HepG2 (cell line): ENCODE data around the gene PCGF3. TPM values are rescaled to one million over a fixed set of nuclear protein-coding genes. Genes with fewer than 3 reads are reported as not detected.
"Not testable (repeated sequence)": the region's sequence is repeated elsewhere in the genome, so short reads cannot be mapped to it uniquely, and the experiment has no call there.

Source experiments
- ATAC-seq: fragments of 200-7000 bp; cut with Tn5 transposase; 3 replicates; pipeline ENCODE4 v1.9.1; 2020; ENCODE audit warnings: mild to moderate bottlenecking, moderate library complexity
- BruUV-seq: library from RNA; stranded (reverse); fragments of 400-500 nt; replicated peaks from 2 replicates; lab custom pipeline; 2021; lab: Mats Ljungman, UMichigan
- CTCF ChIA-PET: fragments of 300-600 bp; formaldehyde crosslinking; extraction: SDS; loops from one replicate; lab custom pipeline; 2021; ENCODE audit warnings: low total read pairs, inconsistent platforms, low intra/inter-chr PET ratio; lab: Yijun Ruan, JAX
- POLR2A ChIA-PET: fragments of 350-600 bp; sonication (Branson Sonifier 250); formaldehyde crosslinking; loops from one replicate; lab custom pipeline; 2020; ENCODE audit warnings: antibody characterized with exemption, inconsistent platforms; lab: Yijun Ruan, JAX
- DNase-seq: peaks from one replicate; pipeline ENCODE4 v3.0.0-alpha.2; 2015; ENCODE audit warnings: low spot score
- FAIRE-seq: peaks from 3 replicates; lab custom pipeline; 2011; peaks lifted over from hg19 to GRCh38; lab: Jason Lieb, UNC
- H2AFZ ChIP-seq: one replicate; pipeline ENCODE4 v1.6.1; 2011; ENCODE audit warnings: low read length, inconsistent platforms
- H3K27ac ChIP-seq: fragments of 300-600 bp; 3 replicates; pipeline ENCODE4 v1.8.0; 2011; ENCODE audit warnings: mixed run types, mild to moderate bottlenecking, mixed read lengths, low read length, inconsistent platforms; ENCODE audit not compliant: insufficient read depth; ENCODE audit errors: extremely low read length
- H3K27me3 ChIP-seq, 2 experiments: fragments of 200-600 bp in 1 of 2; 2 replicates in 1 of 2; 3 replicates in 1 of 2; pipeline versions ENCODE4 v1.6.0 to v1.8.0; 2011; ENCODE audit warnings: low read length in 2 of 2, mild to moderate bottlenecking in 2 of 2, moderate library complexity in 2 of 2, inconsistent platforms in 1 of 2; ENCODE audit not compliant: insufficient read depth in 2 of 2, control insufficient read depth in 1 of 2
- H3K36me3 ChIP-seq, 2 experiments: fragments of 200-600 bp in 1 of 2; replicated peaks in 1 of 2; 2 replicates in 1 of 2; 3 replicates in 1 of 2; pipeline versions ENCODE4 v1.5.1 to v1.8.0; 2011; ENCODE audit warnings: low read length in 2 of 2, inconsistent platforms in 1 of 2; ENCODE audit not compliant: insufficient read depth in 2 of 2, control insufficient read depth in 1 of 2
- H3K4me1 ChIP-seq: 2 replicates; pipeline ENCODE4 v1.5.1; 2012; ENCODE audit warnings: low read length, inconsistent platforms; ENCODE audit not compliant: insufficient read depth
- H3K4me2 ChIP-seq: 2 replicates; pipeline ENCODE4 v1.6.0; 2011; ENCODE audit warnings: low read depth, low read length, inconsistent platforms
- H3K4me3 ChIP-seq, 3 experiments: fragments of 200-600 bp in 1 of 3; sonication (generic), shearing (Covaris generic) in 1 of 3; replicated peaks in 1 of 3; 2 replicates each; pipeline ENCODE4 v1.5.1; 2011 to 2016; ENCODE audit warnings: low read length in 3 of 3, inconsistent platforms in 2 of 3, low read depth in 2 of 3, mild to moderate bottlenecking in 2 of 3, control low read depth in 1 of 3, mixed read lengths in 1 of 3; ENCODE audit not compliant: insufficient read depth in 1 of 3
- H3K79me2 ChIP-seq: one replicate; pipeline ENCODE4 v1.6.1; 2011; ENCODE audit warnings: low read length, inconsistent platforms; ENCODE audit not compliant: insufficient read depth
- H3K9ac ChIP-seq: 2 replicates; pipeline ENCODE4 v1.6.0; 2011; ENCODE audit warnings: mild to moderate bottlenecking, low read depth, low read length, inconsistent platforms; ENCODE audit not compliant: insufficient read depth
- H3K9me3 ChIP-seq: 2 replicates; pipeline ENCODE4 v1.5.1; 2012; ENCODE audit warnings: mild to moderate bottlenecking, low read length
- H4K20me1 ChIP-seq: 2 replicates; pipeline ENCODE4 v1.6.0; 2011; ENCODE audit warnings: inconsistent platforms, mild to moderate bottlenecking, low read length, moderate library complexity; ENCODE audit not compliant: insufficient read depth
- CAMTA2 ChIP-seq: sonication (generic); formaldehyde crosslinking; IDR thresholded peaks from 2 replicates; pipeline ENCODE4 v1.4.0; 2020; ENCODE audit warnings: mild to moderate bottlenecking, missing genetic modification reagents, borderline replicate concordance
- EED ChIP-seq: sonication (generic); formaldehyde crosslinking; IDR thresholded peaks from 2 replicates; pipeline ENCODE4 v1.5.0; 2020; ENCODE audit warnings: mild to moderate bottlenecking, missing genetic modification reagents
- KLF11 ChIP-seq: IDR thresholded peaks from 2 replicates; pipeline ENCODE4 v1.6.1; 2016; ENCODE audit warnings: missing compliant biosample characterization
- MED8 ChIP-seq: sonication (generic); formaldehyde crosslinking; IDR thresholded peaks from 2 replicates; pipeline ENCODE4 v1.8.1; 2023; ENCODE audit warnings: mild to moderate bottlenecking, missing genetic modification reagents; ENCODE audit not compliant: insufficient replicate concordance
- NRL ChIP-seq: sonication (generic); formaldehyde crosslinking; IDR thresholded peaks from 2 replicates; pipeline ENCODE4 v1.5.0; 2020; ENCODE audit warnings: missing genetic modification reagents, mild to moderate bottlenecking, moderate library complexity, borderline replicate concordance
- RORA ChIP-seq: sonication (generic); formaldehyde crosslinking; IDR thresholded peaks from 2 replicates; pipeline ENCODE4 v1.5.0; 2020; ENCODE audit warnings: mild to moderate bottlenecking, missing genetic modification reagents, moderate library complexity
- TBX3 ChIP-seq: fragments of 450-650 bp; IDR thresholded peaks from 2 replicates; pipeline ENCODE4 v1.6.1; 2017; ENCODE audit warnings: antibody characterized with exemption, mild to moderate bottlenecking, inconsistent platforms, borderline replicate concordance
- TFDP1 ChIP-seq: IDR thresholded peaks from 2 replicates; pipeline ENCODE4 v1.6.1; 2016; ENCODE audit warnings: missing compliant biosample characterization, missing genetic modification reagents, borderline replicate concordance
- TRIM22 ChIP-seq: fragments of 450-650 bp; IDR thresholded peaks from 2 replicates; pipeline ENCODE4 v1.6.1; 2017
- UBTF ChIP-seq: sonication (generic); formaldehyde crosslinking; IDR thresholded peaks from 2 replicates; pipeline ENCODE4 v1.4.0; 2020; ENCODE audit warnings: mild to moderate bottlenecking, missing genetic modification reagents
- ZNF350 ChIP-seq: sonication (generic); formaldehyde crosslinking; IDR thresholded peaks from 2 replicates; pipeline ENCODE4 v1.4.0; 2020; ENCODE audit warnings: mild to moderate bottlenecking, low read depth, missing genetic modification reagents, borderline replicate concordance
- ZNF468 ChIP-seq: sonication (generic); formaldehyde crosslinking; IDR thresholded peaks from 2 replicates; pipeline ENCODE4 v1.8.0; 2022; ENCODE audit warnings: mild to moderate bottlenecking, moderate library complexity, missing genetic modification reagents
- WGBS: methylation state at CpG from one replicate; pipeline ENCODE4 v1.1.6; 2017; ENCODE audit warnings: low lambda C conversion rate; 5-methylcytosine and 5-hydroxymethylcytosine counted together
- in situ Hi-C: cut with HindIII; loops from 2 replicates; pipeline ENCODE4 v1.10.0; 2017; ENCODE audit warnings: low pct_unique_long_range_greater_than_20kb; ENCODE audit not compliant: extremely low pct_ligation_motif_present
- intact Hi-C: fragments of 100-400 bp; cut with micrococcal nuclease; formaldehyde crosslinking; loops from one replicate; pipeline ENCODE4 v1.10.0; 2022; ENCODE audit not compliant: unreplicated experiment
- polyA plus RNA-seq, 8 experiments: library from polyadenylated mRNA; depleted of rRNA in 3 of 8; stranded (reverse) in 7 of 8; unstranded in 1 of 8; fragments of >200 nt; fragmentation: Illumina TruSeq in 4 of 8; extraction: Trizol in 4 of 8; gene quantifications; 2 replicates each; pipeline versions ENCODE4 v1.2.1 to v1.2.3, GENCODE V29; 2011 to 2016; ENCODE audit warnings: low read depth in 4 of 8, missing spikeins in 1 of 8, mixed read lengths in 1 of 8; ENCODE audit not compliant: insufficient read depth in 1 of 8
- total RNA-seq, 5 experiments: library from RNA; depleted of rRNA; stranded (reverse); fragments of >200 nt; fragmentation: Illumina TruSeq; extraction: Trizol; gene quantifications; 2 replicates each; pipeline ENCODE4 v1.2.3, GENCODE V29; 2016; ENCODE audit warnings: low read depth in 1 of 5

The PCGF3 gene
- total and polyA plus RNA-seq, 2 of the 13 experiments (the other 11 are each of a cell fraction or from before 2014, with no cell fraction given) = 28.6 to 66.2 TPM

GRCh38 chr4:666822-667544, 38.6 kb upstream of the PCGF3 start (continued):
- no peak for TF ChIP-seq UBTF

GRCh38 chr4:667545-667925, 38.1 kb upstream of the PCGF3 start:
- in situ Hi-C loops (no loop called here), intact Hi-C loops (no loop called here)
- Histone ChIP-seq H3K27me3 (peaks cover 3 to 33% of the 10 kb centered on the region in 2 experiments; a peak in 4 of 5 replicates), H3K9me3 (no peaks in the 10 kb centered on the region), H2AFZ (no peak overlapping the region), H3K36me3 (peaks cover 3 to 12% of the 10 kb centered on the region in 2 experiments; a peak in 4 of 5 replicates), H4K20me1 (no peaks in the 10 kb centered on the region), H3K4me3 (no peak overlapping the region), H3K27ac (no peak overlapping the region), H3K4me2 (no peak overlapping the region), H3K4me1 (peaks cover 33% of the 10 kb centered on the region), H3K79me2 (no peaks in the 10 kb centered on the region), H3K9ac (no peak overlapping the region)
- DNase-seq (no peak), ATAC-seq (peak; percentile 16), FAIRE-seq (no peak)
- no peak for TF ChIP-seq EED (CRISPR knock-in tag)
- no peak for TF ChIP-seq NRL (CRISPR knock-in tag)
- no peak for TF ChIP-seq TBX3
- TF ChIP-seq ZNF468 = no peak
- TF ChIP-seq CAMTA2 (CRISPR knock-in tag) = no peak
- TF ChIP-seq MED8 (CRISPR knock-in tag) = no peak
- TF ChIP-seq KLF11 = no peak
- no peak for TF ChIP-seq RORA (CRISPR knock-in tag)
- no peak for TF ChIP-seq TRIM22
- no peak for TF ChIP-seq TFDP1
- TF ChIP-seq ZNF350 (CRISPR knock-in tag) = no peak
- 28% methylated on average over 10 of the region's 10 CpGs for WGBS
- POLR2A ChIA-PET = no interaction called here
- no TSS peak for BruUV-seq
- CTCF ChIA-PET = no interaction called here

GRCh38 chr4:668219-668618, 37.4 kb upstream of the PCGF3 start:
- H3K79me2 ChIP-seq, BruUV-seq, H3K27ac ChIP-seq, in situ Hi-C loops, H3K4me3 ChIP-seq, H3K9me3 ChIP-seq, intact Hi-C loops, H2AFZ ChIP-seq, CTCF ChIA-PET, H3K9ac ChIP-seq, H3K4me2 ChIP-seq, ATAC-seq, FAIRE-seq, H4K20me1 ChIP-seq, DNase-seq, POLR2A ChIA-PET: not testable (repeated sequence)
- peaks cover 37% of the 10 kb centered on the region for H3K4me1 ChIP-seq
- 84% methylated on average over 6 of the region's 6 CpGs for WGBS
- peaks cover 3 to 33% of the 10 kb centered on the region in 2 experiments; a peak in 4 of 5 replicates for H3K27me3 ChIP-seq
- peaks cover 3 to 12% of the 10 kb centered on the region in 2 experiments; a peak in 4 of 5 replicates for H3K36me3 ChIP-seq
